Dermis lymphatic vessel endothelial cell (primary cell): ENCODE measurements around the gene KAZALD1. TPM values are rescaled to one million over a fixed set of nuclear protein-coding genes. Genes with fewer than 3 reads are reported as not detected.

ENCODE experiments used
- total RNA-seq: library from RNA; depleted of rRNA; stranded (reverse); fragments of >200 nt; gene quantifications from 2 replicates; pipeline ENCODE4 v1.2.1, GENCODE V29; 2014

The KAZALD1 gene, protein sequence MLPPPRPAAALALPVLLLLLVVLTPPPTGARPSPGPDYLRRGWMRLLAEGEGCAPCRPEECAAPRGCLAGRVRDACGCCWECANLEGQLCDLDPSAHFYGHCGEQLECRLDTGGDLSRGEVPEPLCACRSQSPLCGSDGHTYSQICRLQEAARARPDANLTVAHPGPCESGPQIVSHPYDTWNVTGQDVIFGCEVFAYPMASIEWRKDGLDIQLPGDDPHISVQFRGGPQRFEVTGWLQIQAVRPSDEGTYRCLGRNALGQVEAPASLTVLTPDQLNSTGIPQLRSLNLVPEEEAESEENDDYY
- 0.26 and 0.54 TPM in 2 replicates for total RNA-seq

DNA sequence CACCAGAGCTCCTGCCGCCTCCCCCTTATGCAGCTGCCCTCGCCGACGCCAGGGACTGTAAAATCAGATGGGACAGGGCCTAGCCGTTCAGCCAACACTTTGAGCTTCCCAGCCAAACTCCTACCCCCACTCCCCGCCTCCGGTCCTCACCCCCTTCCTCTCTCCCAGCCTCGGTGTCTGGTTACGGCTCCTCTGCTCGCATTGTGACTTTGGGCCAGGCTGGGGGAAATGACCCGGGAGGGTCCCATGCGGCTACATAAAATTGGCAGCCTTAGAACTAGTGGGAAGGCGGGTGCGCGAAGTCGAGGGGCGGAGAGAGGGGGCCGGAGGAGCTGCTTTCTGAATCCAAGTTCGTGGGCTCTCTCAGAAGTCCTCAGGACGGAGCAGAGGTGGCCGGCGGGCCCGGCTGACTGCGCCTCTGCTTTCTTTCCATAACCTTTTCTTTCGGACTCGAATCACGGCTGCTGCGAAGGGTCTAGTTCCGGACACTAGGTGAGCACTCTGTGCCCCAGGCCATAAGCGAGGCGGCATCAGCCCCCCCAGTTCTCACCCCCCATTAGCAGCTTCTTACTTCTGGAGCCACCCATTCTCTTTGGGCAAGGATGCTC lies at the start of gene KAZALD1:
KAZALD1 (plus strand) TSS at position 366 of the 608 bp plus-strand sequence. CDS start 604 bp downstream, outside the sequence.

DNA sequence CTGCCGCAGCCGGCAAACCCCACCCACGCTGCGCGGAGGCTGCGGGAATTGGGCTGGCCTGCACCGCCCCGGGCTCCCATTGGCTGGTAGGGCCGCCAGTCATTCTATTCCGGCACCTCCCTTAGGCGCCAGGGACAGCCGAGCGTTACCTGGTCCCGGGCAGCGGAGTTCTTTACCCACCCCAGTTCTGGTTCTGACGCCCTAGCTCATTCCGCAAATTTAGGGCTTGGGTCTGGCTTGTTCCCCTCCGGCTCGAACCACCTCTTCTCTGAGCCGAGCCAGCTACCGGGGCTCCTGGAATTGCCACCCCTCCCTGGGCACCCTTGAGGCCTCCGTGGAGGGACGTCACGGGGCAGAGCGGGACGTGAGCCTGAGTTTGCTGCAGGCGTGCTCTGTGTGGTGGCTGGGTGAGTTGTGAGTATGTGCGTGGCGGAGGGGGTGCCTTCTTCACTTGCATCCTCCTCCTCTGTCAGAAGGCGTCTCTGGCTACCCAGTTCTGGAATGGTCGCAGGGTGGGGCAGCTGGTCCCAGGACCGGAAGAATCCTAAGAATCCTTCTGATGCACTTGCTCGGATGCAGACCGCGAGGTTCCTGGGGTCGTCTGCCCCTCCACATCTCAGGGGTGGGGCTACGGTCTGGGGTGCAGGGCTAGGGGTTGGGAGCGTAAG lies 30.5 kb upstream of the KAZALD1 start, which contains the start of the genes PDZD7 and SFXN3:
PDZD7 (minus strand) TSS at position 2 of the 668 bp plus-strand sequence. CDS start 910 bp downstream, outside the sequence.
SFXN3 (plus strand) TSS at position 107 of the 668 bp plus-strand sequence. CDS start 3,461 bp downstream, outside the sequence.

Other genes starting within 250 kb of the KAZALD1 start
- 20.7 and 32.7 TPM in 2 replicates for gene SLF2, start 149.0 kb upstream of the KAZALD1 start, total RNA-seq
- 0.69 and 0.98 TPM in 2 replicates for gene SEMA4G, start 92.5 kb upstream of the KAZALD1 start, total RNA-seq
- 48.1 and 52.4 TPM in 2 replicates for gene MRPL43, start 74.5 kb upstream of the KAZALD1 start, total RNA-seq
- 3.7 and 6.3 TPM in 2 replicates for gene TWNK, start 74.4 kb upstream of the KAZALD1 start, total RNA-seq
- gene LZTS2, start 62.2 kb upstream of the KAZALD1 start, total RNA-seq: 29.5 and 37.7 TPM in 2 replicates
- gene PDZD7, start 30.9 kb upstream of the KAZALD1 start, total RNA-seq: 0.22 and 0.43 TPM in 2 replicates
- 49.0 and 56.1 TPM in 2 replicates for gene SFXN3, start 30.8 kb upstream of the KAZALD1 start, total RNA-seq
- gene TLX1, start 69.3 kb downstream of the KAZALD1 start, total RNA-seq: not detected in 2 replicates
- gene LBX1, start 167.5 kb downstream of the KAZALD1 start, total RNA-seq: not detected in 2 replicates